H1 (cell line): Measurements from ENCODE around the gene PIMREG. TPM values are rescaled to one million over a fixed set of nuclear protein-coding genes. Genes with fewer than 3 reads are reported as not detected.

Experiments
- ATF2 ChIP-seq: IDR thresholded peaks from 2 replicates; pipeline ENCODE4 v1.6.1; 2012; ENCODE audit warnings: low read length, inconsistent platforms
- CTBP2 ChIP-seq: IDR thresholded peaks from 2 replicates; pipeline ENCODE4 v1.7.0; 2011; ENCODE audit warnings: borderline replicate concordance, mild to moderate bottlenecking, moderate library complexity, mixed read lengths, low read length; ENCODE audit not compliant: insufficient read depth, insufficient read length
- EZH2 ChIP-seq: fragments of 200-600 bp; sonication (generic); IDR thresholded peaks from 2 replicates; pipeline ENCODE4 v1.7.1; 2012; ENCODE audit warnings: low read depth, mild to moderate bottlenecking, moderate library complexity, low read length, inconsistent platforms; ENCODE audit not compliant: severe bottlenecking
- GABPA ChIP-seq: IDR thresholded peaks from 2 replicates; pipeline ENCODE4 v1.6.1; 2011; ENCODE audit warnings: mild to moderate bottlenecking, low read length, moderate library complexity, borderline replicate concordance; ENCODE audit not compliant: insufficient read depth
- RAD21 ChIP-seq, 2 experiments: IDR thresholded peaks in 1 of 2; conservative IDR thresholded peaks in 1 of 2; 2 replicates each; pipeline ENCODE4 v1.6.1; 2011; ENCODE audit warnings: low read depth in 2 of 2, low read length in 2 of 2, improper control_type of control experiment in 1 of 2, inconsistent platforms in 1 of 2, mild to moderate bottlenecking in 1 of 2, moderate library complexity in 1 of 2
- TAF7 ChIP-seq: optimal IDR thresholded peaks from 2 replicates; pipeline ENCODE3; 2011; ENCODE audit warnings: low read depth, mild to moderate bottlenecking, inconsistent platforms, low read length, moderate library complexity, borderline replicate concordance
- polyA plus RNA-seq, 7 experiments: library from polyadenylated mRNA; depleted of rRNA in 3 of 7; stranded (reverse) in 5 of 7; unstranded in 2 of 7; fragments of >200 nt in 5 of 7; fragments of 200-250 nt in 2 of 7; gene quantifications; 1 replicate in 5 of 7; 2 replicates in 1 of 7; 4 replicates in 1 of 7; pipeline versions ENCODE4 v1.2.1 to v1.2.3, GENCODE V29; 2011 to 2013; ENCODE audit warnings: missing spikeins in 2 of 7, mixed read lengths in 2 of 7
- total RNA-seq: library from RNA; stranded (reverse); fragmentation: NEBNext Ultra II Directional; extraction: Animal tissue kit (Norgen Biotek cat#: 25700); gene quantifications from 2 replicates; pipeline ENCODE4 v1.2.1, GENCODE V29; 2021

Gene PIMREG
- total and polyA plus RNA-seq, 2 of the 8 experiments (the other 6 are each of a cell fraction or from before 2014, with no cell fraction given), result 133 to 148 TPM

DNA sequence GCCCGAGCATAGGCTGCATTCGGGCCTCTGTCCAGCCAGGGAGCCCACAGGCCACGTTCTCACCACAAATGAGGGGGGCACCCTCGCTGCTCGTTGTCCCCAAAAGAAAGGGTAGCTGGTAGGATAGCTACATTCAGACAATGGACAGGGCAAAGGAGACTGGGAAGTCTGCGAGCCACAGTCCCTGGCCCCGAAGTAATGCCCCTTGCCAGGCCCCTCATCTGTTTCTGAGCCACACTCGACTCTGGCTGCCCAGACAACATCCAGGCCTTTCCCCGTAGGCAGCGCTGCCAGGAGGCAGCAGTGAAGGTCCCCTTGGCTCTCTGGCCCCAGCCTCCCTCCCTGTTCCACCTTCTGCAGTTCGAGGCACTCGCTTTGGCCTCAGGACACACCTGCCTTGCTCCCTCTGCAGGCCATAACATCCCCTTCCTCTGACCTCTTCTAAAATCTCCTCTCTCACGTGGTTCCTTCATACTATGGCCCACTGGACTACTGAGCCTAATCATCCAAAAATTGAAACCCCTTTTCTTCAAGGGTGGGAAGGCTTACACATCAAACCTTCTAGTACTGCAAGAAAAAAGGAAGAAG is 21.5 kb upstream of the PIMREG start (continued):
- no peak for TF ChIP-seq GABPA
- no peak for TF ChIP-seq TAF7
- peak in 1 of 2 experiments; percentile 25; a peak in 2 of 4 replicates for TF ChIP-seq RAD21 (IDR thresholded peaks at IDR 0.05 in 1 of 2, conservative IDR thresholded peaks at IDR 0.05 in 1 of 2; ENCODE audit: low read depth in 2 of 2, low read length in 2 of 2)
- no peak for TF ChIP-seq EZH2
- TF ChIP-seq CTBP2, result no peak
- no peak for TF ChIP-seq ATF2
